ENCODE results near the gene CTNND1. TPM values are rescaled to one million over a fixed set of nuclear protein-coding genes. Genes with fewer than 3 reads are reported as not detected.

CTNND1 gene
- total RNA-seq, 1 experiment from 2014 or later = 225 TPM

GRCh38 chr11:57729479-57729878 lies 32.1 kb upstream of the CTNND1 start:
- Mint-ChIP-seq H3K27me3 (ENCODE audit: insufficient read depth, unreplicated experiment) (no peaks in the 10 kb centered on the region), H3K4me3 (ENCODE audit: unreplicated experiment) (no peak overlapping the region), H3K4me1 (ENCODE audit: low read depth, unreplicated experiment) (peaks cover 11% of the 10 kb centered on the region), H3K27ac (ENCODE audit: unreplicated experiment) (no peak overlapping the region), H3K36me3 (ENCODE audit: insufficient read depth, unreplicated experiment) (peaks cover 44% of the 10 kb centered on the region), H3K9me3 (ENCODE audit: unreplicated experiment) (no peaks in the 10 kb centered on the region)
- peaks cover 7% of the 10 kb centered on the region; the same call in 1 of the 2 replicates for H3K4me1 ChIP-seq
- H3K4me3 ChIP-seq (ENCODE audit: low read depth, low read length) = no peak overlapping the region
- H3K27me3 ChIP-seq (replicated peaks; ENCODE audit: control insufficient read depth, insufficient read depth, low read length) = no peaks in the 10 kb centered on the region
- intact Hi-C loops (cut with micrococcal nuclease; ENCODE audit: unreplicated experiment) = no loop called here
- BruUV-seq (replicated peaks) = no TSS peak
- CTCF ChIA-PET = no interaction called here
- no peak for TF ChIP-seq CTCF (IDR thresholded peaks at IDR 0.05; ENCODE audit: insufficient read depth in 1 of 2, low read depth in 1 of 2, low read length in 1 of 2, severe bottlenecking in 1 of 2, unreplicated experiment in 1 of 2)
- no peak for DNase-seq
- POLR2A ChIA-PET = no interaction called here
- peaks cover 3% of the 10 kb centered on the region for H3K9me3 ChIP-seq
- H3K36me3 ChIP-seq (ENCODE audit: control insufficient read depth, insufficient read depth, low read length) = peaks cover 2% of the 10 kb centered on the region; the same call in 1 of the 2 replicates

- TF ChIP-seq CTCF (IDR thresholded peaks at IDR 0.05; ENCODE audit: insufficient read depth in 1 of 2, low read depth in 1 of 2, low read length in 1 of 2, severe bottlenecking in 1 of 2, unreplicated experiment in 1 of 2) = no peak
- ChIA-PET POLR2A (no interaction called here), CTCF (no interaction called here)
- BruUV-seq (replicated peaks) = no TSS peak
- Mint-ChIP-seq H3K9me3 (ENCODE audit: unreplicated experiment) (no peaks in the 10 kb centered on the region), H3K36me3 (ENCODE audit: insufficient read depth, unreplicated experiment) (peaks cover 68% of the 10 kb centered on the region), H3K4me3 (ENCODE audit: unreplicated experiment) (no peak overlapping the region), H3K27me3 (ENCODE audit: insufficient read depth, unreplicated experiment) (no peaks in the 10 kb centered on the region), H3K4me1 (ENCODE audit: low read depth, unreplicated experiment) (peaks cover 18% of the 10 kb centered on the region), H3K27ac (ENCODE audit: unreplicated experiment) (no peak overlapping the region)
- peaks cover 3% of the 10 kb centered on the region for H3K9me3 ChIP-seq
- H3K4me1 ChIP-seq = peaks cover 17% of the 10 kb centered on the region
- H3K27me3 ChIP-seq (replicated peaks; ENCODE audit: control insufficient read depth, insufficient read depth, low read length) = no peaks in the 10 kb centered on the region
- peaks cover 2% of the 10 kb centered on the region; the same call in 1 of the 2 replicates for H3K36me3 ChIP-seq (ENCODE audit: control insufficient read depth, insufficient read depth, low read length)
- intact Hi-C loops (cut with micrococcal nuclease; ENCODE audit: unreplicated experiment) = no loop called here
- H3K4me3 ChIP-seq (ENCODE audit: low read depth, low read length) = no peak overlapping the region
- no peak for DNase-seq
Observed at GRCh38 chr11:57732661-57733060, 28.9 kb upstream of the CTNND1 start.

GRCh38 chr11:57735619-57736298 lies 25.8 kb upstream of the CTNND1 start:
- Histone ChIP-seq H3K4me1 (peaks cover 17% of the 10 kb centered on the region), H3K36me3 (ENCODE audit: control insufficient read depth, insufficient read depth, low read length) (peaks cover 6% of the 10 kb centered on the region; the same call in 1 of the 2 replicates), H3K4me3 (ENCODE audit: low read depth, low read length) (no peak overlapping the region), H3K27me3 (replicated peaks; ENCODE audit: control insufficient read depth, insufficient read depth, low read length) (no peaks in the 10 kb centered on the region), H3K9me3 (peaks cover 3% of the 10 kb centered on the region)
- DNase-seq = peak; percentile 61 to 74
- H3K4me3 Mint-ChIP-seq (ENCODE audit: unreplicated experiment) = peak overlapping the region; percentile 34
- H3K4me1 Mint-ChIP-seq (ENCODE audit: low read depth, unreplicated experiment) = peaks cover 16% of the 10 kb centered on the region
- H3K9me3 Mint-ChIP-seq (ENCODE audit: unreplicated experiment) = no peaks in the 10 kb centered on the region
- ChIA-PET CTCF (interaction anchor here (1.3 kb wide), 1 partner anchor 65 kb away, joined by 4 read pairs; no protein-coding TSS in a partner anchor), POLR2A (interaction anchor here (0.6 to 1.0 kb wide), 2 partner anchors 24 to 43 kb away, joined by 3 to 4 read pairs; partner anchors contain the start of gene MED19)
- H3K36me3 Mint-ChIP-seq (ENCODE audit: insufficient read depth, unreplicated experiment) = peaks cover 77% of the 10 kb centered on the region
- no peak for TF ChIP-seq CTCF (IDR thresholded peaks at IDR 0.05; ENCODE audit: insufficient read depth in 1 of 2, low read depth in 1 of 2, low read length in 1 of 2, severe bottlenecking in 1 of 2, unreplicated experiment in 1 of 2)
- intact Hi-C loops (cut with micrococcal nuclease; ENCODE audit: unreplicated experiment) = no loop called here
- H3K27ac Mint-ChIP-seq (ENCODE audit: unreplicated experiment) = peak overlapping the region; percentile 65
- no TSS peak for BruUV-seq (replicated peaks)
- no peaks in the 10 kb centered on the region for H3K27me3 Mint-ChIP-seq (ENCODE audit: insufficient read depth, unreplicated experiment)
